GM12878 (cell line): ENCODE data around the gene KDM4D. TPM values are rescaled to one million over a fixed set of nuclear protein-coding genes. Genes with fewer than 3 reads are reported as not detected.

Source experiments
- ATAC-seq: fragments of 200-7000 bp; cut with Tn5 transposase; 3 replicates; pipeline ENCODE4 v1.9.1; 2020; ENCODE audit warnings: mild to moderate bottlenecking, moderate library complexity
- BruUV-seq: library from RNA; stranded (reverse); fragments of 400-500 nt; replicated peaks from 2 replicates; lab custom pipeline; 2021; lab: Mats Ljungman, UMichigan
- CTCF ChIA-PET: fragments of 300-600 bp; sonication (Branson Sonifier 250); formaldehyde crosslinking; extraction: SDS; loops from one replicate; lab custom pipeline; 2021; ENCODE audit warnings: inconsistent platforms; lab: Yijun Ruan, JAX
- POLR2A ChIA-PET: fragments of 350-600 bp; formaldehyde crosslinking; extraction: SDS; loops from one replicate; lab custom pipeline; 2021; ENCODE audit warnings: inconsistent platforms; lab: Charles Lee
- RAD21 ChIA-PET: fragments of 300-600 bp; sonication (Branson Sonifier 250); formaldehyde crosslinking; loops from one replicate; lab custom pipeline; 2023; ENCODE audit warnings: antibody characterized with exemption; ENCODE audit not compliant: unreplicated experiment; lab: Charles Lee
- SMC1A ChIA-PET: fragments of 300-600 bp; sonication (Branson Sonifier 250); formaldehyde crosslinking; loops from one replicate; lab custom pipeline; 2023; ENCODE audit not compliant: unreplicated experiment, uncharacterized antibody; lab: Charles Lee
- DNase-seq: peaks from one replicate; pipeline ENCODE4 v3.0.0-alpha.2; 2011; ENCODE audit warnings: low read depth, low spot score
- FAIRE-seq: peaks from 3 replicates; lab custom pipeline; 2011; peaks lifted over from hg19 to GRCh38; lab: Jason Lieb, UNC
- H2AFZ ChIP-seq: 2 replicates; pipeline ENCODE4 v1.6.0; 2011; ENCODE audit warnings: low read depth, low read length, control low read depth; ENCODE audit not compliant: control insufficient read depth
- H3K27ac ChIP-seq: 2 replicates; pipeline ENCODE4 v1.5.1; 2011; ENCODE audit warnings: control low read depth; ENCODE audit not compliant: control insufficient read depth, insufficient read depth
- H3K27me3 ChIP-seq, 2 experiments: replicated peaks in 1 of 2; 2 replicates each; pipeline versions ENCODE4 v1.6.0 to v1.6.1; 2011; ENCODE audit warnings: low read length in 1 of 2; ENCODE audit not compliant: control insufficient read depth in 2 of 2, insufficient read depth in 2 of 2
- H3K36me3 ChIP-seq, 2 experiments: 2 replicates each; pipeline ENCODE4 v1.5.1; 2011; ENCODE audit warnings: low read length in 1 of 2; ENCODE audit not compliant: control insufficient read depth in 2 of 2, insufficient read depth in 2 of 2
- H3K4me1 ChIP-seq: 2 replicates; pipeline ENCODE4 v1.6.1; 2011; ENCODE audit warnings: mild to moderate bottlenecking, low read length, moderate library complexity, mixed read lengths; ENCODE audit not compliant: control insufficient read depth, insufficient read depth
- H3K4me2 ChIP-seq: 2 replicates; pipeline ENCODE4 v1.6.0; 2011; ENCODE audit warnings: control low read depth; ENCODE audit not compliant: control insufficient read depth, insufficient read depth
- H3K4me3 ChIP-seq: fragments of 200-600 bp; sonication (generic); 2 replicates; pipeline ENCODE4 v1.5.1; 2016
- H3K79me2 ChIP-seq: 2 replicates; pipeline ENCODE4 v1.6.0; 2011; ENCODE audit warnings: low read length; ENCODE audit not compliant: control insufficient read depth, insufficient read depth
- H3K9ac ChIP-seq: 2 replicates; pipeline ENCODE4 v1.8.0; 2011; ENCODE audit warnings: low read length, control low read depth, mixed read lengths; ENCODE audit not compliant: control insufficient read depth, insufficient read depth
- H3K9me3 ChIP-seq: replicated peaks from 3 replicates; pipeline ENCODE4 v1.5.1; 2011; ENCODE audit warnings: mild to moderate bottlenecking, low read length; ENCODE audit not compliant: control insufficient read depth, insufficient read depth
- H4K20me1 ChIP-seq: 2 replicates; pipeline ENCODE4 v1.6.0; 2011; ENCODE audit not compliant: control insufficient read depth, insufficient read depth
- EGR1 ChIP-seq, 2 experiments: IDR thresholded peaks; 1 replicate in 1 of 2; 2 replicates in 1 of 2; pipeline ENCODE4 v1.6.1; 2011 to 2012; ENCODE audit warnings: low read depth in 2 of 2, low read length in 2 of 2, borderline replicate concordance in 1 of 2, mild to moderate bottlenecking in 1 of 2, moderate library complexity in 1 of 2
- IKZF2 ChIP-seq, 2 experiments: fragments of 450-650 bp; IDR thresholded peaks; 2 replicates each; pipeline ENCODE4 v1.6.1; 2017; ENCODE audit warnings: mild to moderate bottlenecking in 2 of 2, moderate library complexity in 2 of 2
- NFYA ChIP-seq: IDR thresholded peaks from 2 replicates; pipeline ENCODE4 v1.6.1; 2011; ENCODE audit warnings: low read depth, mild to moderate bottlenecking, low read length, improper control_type of control experiment, borderline replicate concordance
- NR2C2 ChIP-seq: IDR thresholded peaks from 2 replicates; pipeline ENCODE4 v1.6.1; 2011; ENCODE audit warnings: borderline replicate concordance, low read depth; ENCODE audit not compliant: control insufficient read depth, insufficient read length
- PML ChIP-seq: IDR thresholded peaks from 2 replicates; pipeline ENCODE4 v1.6.1; 2012; ENCODE audit warnings: low read length, inconsistent platforms
- ZNF274 ChIP-seq: IDR thresholded peaks from one replicate; pipeline ENCODE4 v1.8.0; 2011; ENCODE audit not compliant: insufficient read length, insufficient read depth
- WGBS: methylation state at CpG from one replicate; pipeline ENCODE4 v1.1.6; 2016; ENCODE audit warnings: low lambda C conversion rate; ENCODE audit not compliant: insufficient replicate concordance, insufficient coverage; ENCODE audit errors: missing lambda C conversion rate; 5-methylcytosine and 5-hydroxymethylcytosine counted together
- in situ Hi-C: fragments of 300-500 bp; cut with MboI; formaldehyde crosslinking; loops from 9 replicates; pipeline ENCODE4 v1.14.3; 2018; ENCODE audit warnings: mixed read lengths
- intact Hi-C: fragments of 100-400 bp; cut with micrococcal nuclease; formaldehyde crosslinking; loops from one replicate; pipeline ENCODE4 v1.14.2; 2022; ENCODE audit not compliant: unreplicated experiment
- polyA plus RNA-seq, 11 experiments: library from polyadenylated mRNA; depleted of rRNA in 4 of 11; unstranded in 6 of 11; stranded (reverse) in 5 of 11; fragments of >200 nt; fragmentation: Nextera tagmentation in 4 of 11; fragmentation: Illumina TruSeq in 1 of 11; extraction: Ambion mirVana in 4 of 11; extraction: Trizol in 1 of 11; gene quantifications; 1 replicate in 1 of 11; 2 replicates in 10 of 11; pipeline versions ENCODE4 v1.2.1 to v1.2.3, GENCODE V29; 2011 to 2016; ENCODE audit warnings: inconsistent platforms in 2 of 11, missing spikeins in 2 of 11, low read depth in 1 of 11
- total RNA-seq, 4 experiments: library from RNA; depleted of rRNA in 3 of 4; stranded (reverse); fragments of >200 nt in 3 of 4; fragmentation: Illumina TruSeq in 1 of 4; extraction: Trizol in 1 of 4; gene quantifications; 2 replicates each; pipeline versions ENCODE4 v1.2.1 to v1.2.3, GENCODE V29; 2013 to 2021
- TF ChIP-seq, protein P1 (sequence below): fragments of 450-650 bp; IDR thresholded peaks from 2 replicates; pipeline ENCODE4 v1.6.1; 2018; ENCODE audit warnings: borderline replicate concordance, mild to moderate bottlenecking; ENCODE audit not compliant: partially characterized antibody
- TF ChIP-seq, protein P2 (sequence below): fragments of 450-650 bp; IDR thresholded peaks from 2 replicates; pipeline ENCODE4 v1.6.1; 2017; ENCODE audit warnings: borderline replicate concordance
- TF ChIP-seq, protein P3 (sequence below): IDR thresholded peaks from 2 replicates; pipeline ENCODE4 v1.6.1; 2011; ENCODE audit warnings: low read depth, mild to moderate bottlenecking, low read length, moderate library complexity, borderline replicate concordance; ENCODE audit errors: extremely low read depth
- TF ChIP-seq, protein P4 (sequence below): fragments of 450-650 bp; formaldehyde crosslinking; IDR thresholded peaks from 2 replicates; pipeline ENCODE4 v1.5.0; 2022; ENCODE audit warnings: mild to moderate bottlenecking, missing genetic modification characterization
- TF ChIP-seq, protein P5 (sequence below): fragments of 450-650 bp; IDR thresholded peaks from 2 replicates; pipeline ENCODE4 v1.6.1; 2018; ENCODE audit warnings: mild to moderate bottlenecking, low read depth, moderate library complexity; ENCODE audit not compliant: partially characterized antibody

KDM4D gene
- total and polyA plus RNA-seq, 10 of the 15 experiments (the other 5 are each of a cell fraction or from before 2014, with no cell fraction given) = 0.63 to 2.6 (median 1.3) TPM

DNA sequence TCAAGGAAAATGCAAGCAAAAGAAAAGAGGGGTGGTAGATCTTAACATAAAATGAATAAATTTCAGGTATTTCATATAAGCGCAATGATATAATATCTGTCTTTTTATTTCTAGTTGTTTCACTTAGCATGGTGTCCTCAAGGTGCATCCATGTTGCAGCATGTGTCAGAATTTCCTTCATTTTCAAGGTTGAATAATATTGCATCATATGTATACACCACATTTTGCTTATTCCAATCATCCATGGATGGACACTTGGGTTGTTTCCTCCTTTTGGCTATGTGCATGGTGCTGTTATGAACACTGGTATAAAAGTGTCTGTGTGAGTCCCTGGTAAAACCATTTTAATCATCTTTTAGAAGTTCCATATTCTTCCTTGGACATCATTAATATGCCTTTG is 68.7 kb downstream of the KDM4D start:
- peaks cover 0 to 3% of the 10 kb centered on the region in 2 experiments; a peak in 3 of 4 replicates for H3K27me3 ChIP-seq
- no peaks in the 10 kb centered on the region for H3K36me3 ChIP-seq
- ChIA-PET SMC1A (no interaction called here), CTCF (no interaction called here), RAD21 (no interaction called here), POLR2A (no interaction called here)
- no peaks in the 10 kb centered on the region for H3K9me3 ChIP-seq
- ATAC-seq (no peak), FAIRE-seq (no peak), DNase-seq (no peak)
- no peak overlapping the region for H3K27ac ChIP-seq
- no peak overlapping the region for H3K4me2 ChIP-seq
- H4K20me1 ChIP-seq = no peaks in the 10 kb centered on the region
- no peak overlapping the region for H3K4me3 ChIP-seq
- in situ Hi-C loops = no loop called here
- 50% methylated on average over 1 of the region's 1 CpG for whole genome bisulfite sequencing
- H3K4me1 ChIP-seq = no peaks in the 10 kb centered on the region
- no peak overlapping the region for H3K9ac ChIP-seq
- no peak overlapping the region for H2AFZ ChIP-seq
- H3K79me2 ChIP-seq = no peaks in the 10 kb centered on the region
- BruUV-seq = no TSS peak
- intact Hi-C loops = no loop called here
- TF ChIP-seq EGR1 (IDR thresholded peaks at IDR 0.05; ENCODE audit: borderline replicate concordance in 1 of 2, low read depth in 2 of 2, low read length in 2 of 2) = no peak
- TF ChIP-seq, protein P1, sequence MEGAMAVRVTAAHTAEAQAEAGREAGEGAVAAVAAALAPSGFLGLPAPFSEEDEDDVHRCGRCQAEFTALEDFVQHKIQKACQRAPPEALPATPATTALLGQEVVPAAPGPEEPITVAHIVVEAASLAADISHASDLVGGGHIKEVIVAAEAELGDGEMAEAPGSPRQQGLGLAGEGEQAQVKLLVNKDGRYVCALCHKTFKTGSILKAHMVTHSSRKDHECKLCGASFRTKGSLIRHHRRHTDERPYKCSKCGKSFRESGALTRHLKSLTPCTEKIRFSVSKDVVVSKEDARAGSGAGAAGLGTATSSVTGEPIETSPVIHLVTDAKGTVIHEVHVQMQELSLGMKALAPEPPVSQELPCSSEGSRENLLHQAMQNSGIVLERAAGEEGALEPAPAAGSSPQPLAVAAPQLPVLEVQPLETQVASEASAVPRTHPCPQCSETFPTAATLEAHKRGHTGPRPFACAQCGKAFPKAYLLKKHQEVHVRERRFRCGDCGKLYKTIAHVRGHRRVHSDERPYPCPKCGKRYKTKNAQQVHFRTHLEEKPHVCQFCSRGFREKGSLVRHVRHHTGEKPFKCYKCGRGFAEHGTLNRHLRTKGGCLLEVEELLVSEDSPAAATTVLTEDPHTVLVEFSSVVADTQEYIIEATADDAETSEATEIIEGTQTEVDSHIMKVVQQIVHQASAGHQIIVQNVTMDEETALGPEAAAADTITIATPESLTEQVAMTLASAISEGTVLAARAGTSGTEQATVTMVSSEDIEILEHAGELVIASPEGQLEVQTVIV = no peak
- TF ChIP-seq, protein P2, sequence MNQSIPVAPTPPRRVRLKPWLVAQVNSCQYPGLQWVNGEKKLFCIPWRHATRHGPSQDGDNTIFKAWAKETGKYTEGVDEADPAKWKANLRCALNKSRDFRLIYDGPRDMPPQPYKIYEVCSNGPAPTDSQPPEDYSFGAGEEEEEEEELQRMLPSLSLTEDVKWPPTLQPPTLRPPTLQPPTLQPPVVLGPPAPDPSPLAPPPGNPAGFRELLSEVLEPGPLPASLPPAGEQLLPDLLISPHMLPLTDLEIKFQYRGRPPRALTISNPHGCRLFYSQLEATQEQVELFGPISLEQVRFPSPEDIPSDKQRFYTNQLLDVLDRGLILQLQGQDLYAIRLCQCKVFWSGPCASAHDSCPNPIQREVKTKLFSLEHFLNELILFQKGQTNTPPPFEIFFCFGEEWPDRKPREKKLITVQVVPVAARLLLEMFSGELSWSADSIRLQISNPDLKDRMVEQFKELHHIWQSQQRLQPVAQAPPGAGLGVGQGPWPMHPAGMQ = no peak
- no peak for TF ChIP-seq PML
- TF ChIP-seq, protein P3, sequence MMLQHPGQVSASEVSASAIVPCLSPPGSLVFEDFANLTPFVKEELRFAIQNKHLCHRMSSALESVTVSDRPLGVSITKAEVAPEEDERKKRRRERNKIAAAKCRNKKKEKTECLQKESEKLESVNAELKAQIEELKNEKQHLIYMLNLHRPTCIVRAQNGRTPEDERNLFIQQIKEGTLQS = no peak
- TF ChIP-seq NR2C2 = no peak
- TF ChIP-seq, protein P4, sequence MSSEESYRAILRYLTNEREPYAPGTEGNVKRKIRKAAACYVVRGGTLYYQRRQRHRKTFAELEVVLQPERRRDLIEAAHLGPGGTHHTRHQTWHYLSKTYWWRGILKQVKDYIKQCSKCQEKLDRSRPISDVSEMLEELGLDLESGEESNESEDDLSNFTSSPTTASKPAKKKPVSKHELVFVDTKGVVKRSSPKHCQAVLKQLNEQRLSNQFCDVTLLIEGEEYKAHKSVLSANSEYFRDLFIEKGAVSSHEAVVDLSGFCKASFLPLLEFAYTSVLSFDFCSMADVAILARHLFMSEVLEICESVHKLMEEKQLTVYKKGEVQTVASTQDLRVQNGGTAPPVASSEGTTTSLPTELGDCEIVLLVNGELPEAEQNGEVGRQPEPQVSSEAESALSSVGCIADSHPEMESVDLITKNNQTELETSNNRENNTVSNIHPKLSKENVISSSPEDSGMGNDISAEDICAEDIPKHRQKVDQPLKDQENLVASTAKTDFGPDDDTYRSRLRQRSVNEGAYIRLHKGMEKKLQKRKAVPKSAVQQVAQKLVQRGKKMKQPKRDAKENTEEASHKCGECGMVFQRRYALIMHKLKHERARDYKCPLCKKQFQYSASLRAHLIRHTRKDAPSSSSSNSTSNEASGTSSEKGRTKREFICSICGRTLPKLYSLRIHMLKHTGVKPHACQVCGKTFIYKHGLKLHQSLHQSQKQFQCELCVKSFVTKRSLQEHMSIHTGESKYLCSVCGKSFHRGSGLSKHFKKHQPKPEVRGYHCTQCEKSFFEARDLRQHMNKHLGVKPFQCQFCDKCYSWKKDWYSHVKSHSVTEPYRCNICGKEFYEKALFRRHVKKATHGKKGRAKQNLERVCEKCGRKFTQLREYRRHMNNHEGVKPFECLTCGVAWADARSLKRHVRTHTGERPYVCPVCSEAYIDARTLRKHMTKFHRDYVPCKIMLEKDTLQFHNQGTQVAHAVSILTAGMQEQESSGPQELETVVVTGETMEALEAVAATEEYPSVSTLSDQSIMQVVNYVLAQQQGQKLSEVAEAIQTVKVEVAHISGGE (CRISPR knock-in tag) = no peak
- no peak for TF ChIP-seq NFYA
- no peak for TF ChIP-seq ZNF274
- TF ChIP-seq, protein P5, sequence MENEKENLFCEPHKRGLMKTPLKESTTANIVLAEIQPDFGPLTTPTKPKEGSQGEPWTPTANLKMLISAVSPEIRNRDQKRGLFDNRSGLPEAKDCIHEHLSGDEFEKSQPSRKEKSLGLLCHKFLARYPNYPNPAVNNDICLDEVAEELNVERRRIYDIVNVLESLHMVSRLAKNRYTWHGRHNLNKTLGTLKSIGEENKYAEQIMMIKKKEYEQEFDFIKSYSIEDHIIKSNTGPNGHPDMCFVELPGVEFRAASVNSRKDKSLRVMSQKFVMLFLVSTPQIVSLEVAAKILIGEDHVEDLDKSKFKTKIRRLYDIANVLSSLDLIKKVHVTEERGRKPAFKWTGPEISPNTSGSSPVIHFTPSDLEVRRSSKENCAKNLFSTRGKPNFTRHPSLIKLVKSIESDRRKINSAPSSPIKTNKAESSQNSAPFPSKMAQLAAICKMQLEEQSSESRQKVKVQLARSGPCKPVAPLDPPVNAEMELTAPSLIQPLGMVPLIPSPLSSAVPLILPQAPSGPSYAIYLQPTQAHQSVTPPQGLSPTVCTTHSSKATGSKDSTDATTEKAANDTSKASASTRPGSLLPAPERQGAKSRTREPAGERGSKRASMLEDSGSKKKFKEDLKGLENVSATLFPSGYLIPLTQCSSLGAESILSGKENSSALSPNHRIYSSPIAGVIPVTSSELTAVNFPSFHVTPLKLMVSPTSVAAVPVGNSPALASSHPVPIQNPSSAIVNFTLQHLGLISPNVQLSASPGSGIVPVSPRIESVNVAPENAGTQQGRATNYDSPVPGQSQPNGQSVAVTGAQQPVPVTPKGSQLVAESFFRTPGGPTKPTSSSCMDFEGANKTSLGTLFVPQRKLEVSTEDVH = no peak
- TF ChIP-seq IKZF2 (IDR thresholded peaks at IDR 0.05) = no peak
